GM12801 (cell line): ENCODE results near the gene ADGRF3.

Source experiments
- TF ChIP-seq, protein P1 (sequence below): IDR thresholded peaks from one replicate; pipeline ENCODE4 v1.5.1; 2011; ENCODE audit warnings: control low read depth; ENCODE audit not compliant: insufficient read length; ENCODE audit errors: extremely low read depth

ADGRF3 gene

GRCh38 chr2:26305540-26305939, 41.0 kb downstream of the ADGRF3 start:
- TF ChIP-seq, protein P1, sequence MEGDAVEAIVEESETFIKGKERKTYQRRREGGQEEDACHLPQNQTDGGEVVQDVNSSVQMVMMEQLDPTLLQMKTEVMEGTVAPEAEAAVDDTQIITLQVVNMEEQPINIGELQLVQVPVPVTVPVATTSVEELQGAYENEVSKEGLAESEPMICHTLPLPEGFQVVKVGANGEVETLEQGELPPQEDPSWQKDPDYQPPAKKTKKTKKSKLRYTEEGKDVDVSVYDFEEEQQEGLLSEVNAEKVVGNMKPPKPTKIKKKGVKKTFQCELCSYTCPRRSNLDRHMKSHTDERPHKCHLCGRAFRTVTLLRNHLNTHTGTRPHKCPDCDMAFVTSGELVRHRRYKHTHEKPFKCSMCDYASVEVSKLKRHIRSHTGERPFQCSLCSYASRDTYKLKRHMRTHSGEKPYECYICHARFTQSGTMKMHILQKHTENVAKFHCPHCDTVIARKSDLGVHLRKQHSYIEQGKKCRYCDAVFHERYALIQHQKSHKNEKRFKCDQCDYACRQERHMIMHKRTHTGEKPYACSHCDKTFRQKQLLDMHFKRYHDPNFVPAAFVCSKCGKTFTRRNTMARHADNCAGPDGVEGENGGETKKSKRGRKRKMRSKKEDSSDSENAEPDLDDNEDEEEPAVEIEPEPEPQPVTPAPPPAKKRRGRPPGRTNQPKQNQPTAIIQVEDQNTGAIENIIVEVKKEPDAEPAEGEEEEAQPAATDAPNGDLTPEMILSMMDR: no peak

- TF ChIP-seq, protein P1: no peak
Observed at GRCh38 chr2:26302846-26303245, 43.7 kb downstream of the ADGRF3 start.

GRCh38 chr2:26300234-26300925, 46.2 kb downstream of the ADGRF3 start:
- TF ChIP-seq, protein P1: no peak

DNA sequence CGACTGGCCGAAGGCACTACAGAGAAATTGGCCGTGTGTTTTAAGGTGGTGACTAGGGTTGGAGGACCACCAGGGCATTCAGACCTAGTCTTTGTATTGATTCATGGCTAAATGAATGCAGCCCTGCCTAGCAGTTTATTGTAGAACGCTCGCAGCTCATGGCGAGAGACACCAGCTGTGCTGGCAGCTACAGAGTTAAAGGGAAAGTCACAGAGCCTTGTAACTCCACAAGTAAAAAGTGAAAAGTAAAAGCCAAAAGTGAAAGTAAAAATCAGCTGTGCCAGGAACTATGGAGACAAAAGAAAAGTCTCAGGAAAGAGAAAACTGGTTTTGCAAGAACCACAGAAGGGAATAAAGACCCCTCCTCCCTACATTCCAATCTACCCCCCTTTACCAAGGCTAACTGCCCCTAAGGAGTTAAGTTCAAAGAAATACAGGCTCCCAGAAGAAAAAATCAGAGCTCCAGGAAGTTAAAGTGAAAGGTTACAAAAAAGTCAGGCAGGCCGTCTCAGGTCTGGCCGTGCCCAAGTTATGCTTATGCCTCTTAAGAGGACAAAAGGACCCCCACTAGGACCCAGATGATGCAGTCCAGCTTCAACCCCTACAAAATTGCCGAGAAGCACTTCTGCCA, 47.0 kb downstream of the ADGRF3 start:
- TF ChIP-seq, protein P1: no peak

DNA sequence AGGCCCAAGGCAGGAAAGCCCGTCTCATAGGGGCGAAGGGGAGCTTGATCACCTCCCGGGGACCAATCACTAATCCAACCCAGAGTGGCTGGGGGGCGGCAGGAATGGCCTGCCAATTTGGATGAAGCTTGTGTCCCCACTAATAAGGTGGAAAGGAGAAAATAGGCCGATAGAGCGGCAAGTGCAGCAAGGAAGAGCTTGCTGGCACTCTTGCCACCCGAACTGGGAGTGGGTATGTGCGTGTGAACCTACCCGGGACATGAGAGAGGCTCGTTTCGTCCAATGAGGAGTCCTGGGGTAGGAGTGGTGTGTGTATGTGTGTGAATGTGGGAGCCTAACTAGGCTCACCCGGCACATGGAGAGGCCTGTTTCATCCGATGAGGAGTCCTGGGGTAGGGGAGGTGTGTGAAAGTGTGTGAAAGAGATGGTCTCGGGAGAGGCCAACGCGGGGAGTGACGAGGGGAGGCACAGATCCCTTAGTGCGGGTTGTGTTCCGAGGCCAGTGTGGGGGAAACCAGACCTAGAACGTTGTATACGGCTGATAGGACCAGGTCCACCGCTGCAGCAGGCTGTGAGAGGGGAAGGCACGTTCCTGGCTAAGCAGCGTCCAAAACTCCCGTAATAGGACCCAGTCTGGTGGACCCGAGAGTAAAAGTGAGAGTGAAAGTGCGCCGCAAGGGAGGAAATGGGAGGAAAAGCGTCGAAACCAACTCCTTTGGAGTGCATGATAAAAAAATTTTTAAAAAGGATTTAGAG, 47.8 kb downstream of the ADGRF3 start:
- TF ChIP-seq, protein P1: no peak

DNA sequence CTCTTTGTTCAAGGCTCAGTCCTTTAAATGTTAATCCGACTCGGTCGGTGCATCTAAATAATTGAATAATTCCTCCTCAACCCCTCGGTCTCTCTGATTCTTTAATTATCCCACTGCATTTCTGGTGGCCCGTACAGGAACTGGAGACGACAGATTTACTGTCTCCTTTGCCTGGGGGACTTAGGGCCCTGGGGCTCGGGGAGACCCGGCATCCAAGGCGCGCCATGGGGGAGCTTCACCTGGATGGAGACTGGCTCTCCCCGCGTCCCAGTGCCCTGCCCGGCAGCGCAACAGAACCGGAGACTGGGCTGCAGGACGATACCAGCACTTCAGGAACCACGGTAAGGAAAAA, 48.3 kb downstream of the ADGRF3 start:
- TF ChIP-seq, protein P1: no peak

- TF ChIP-seq, protein P1: no peak
Observed at GRCh38 chr2:26297061-26297460, 49.5 kb downstream of the ADGRF3 start.
